GM19372 (cell line): Measurements from ENCODE around the gene CXCR4.
A peak's percentile ranks its signal among the peaks of the same experiment; 100 is the strongest.
"Not testable (repeated sequence)": the region's sequence is repeated elsewhere in the genome, so short reads cannot be mapped to it uniquely, and the experiment has no call there.

Experiments
- ATAC-seq: cut with Tn5 transposase; IDR thresholded peaks from one replicate; pipeline ENCODE4 v1.9.1; 2021; ENCODE audit warnings: mild to moderate bottlenecking, low read depth, moderate library complexity; ENCODE audit not compliant: unreplicated experiment

Gene CXCR4

DNA sequence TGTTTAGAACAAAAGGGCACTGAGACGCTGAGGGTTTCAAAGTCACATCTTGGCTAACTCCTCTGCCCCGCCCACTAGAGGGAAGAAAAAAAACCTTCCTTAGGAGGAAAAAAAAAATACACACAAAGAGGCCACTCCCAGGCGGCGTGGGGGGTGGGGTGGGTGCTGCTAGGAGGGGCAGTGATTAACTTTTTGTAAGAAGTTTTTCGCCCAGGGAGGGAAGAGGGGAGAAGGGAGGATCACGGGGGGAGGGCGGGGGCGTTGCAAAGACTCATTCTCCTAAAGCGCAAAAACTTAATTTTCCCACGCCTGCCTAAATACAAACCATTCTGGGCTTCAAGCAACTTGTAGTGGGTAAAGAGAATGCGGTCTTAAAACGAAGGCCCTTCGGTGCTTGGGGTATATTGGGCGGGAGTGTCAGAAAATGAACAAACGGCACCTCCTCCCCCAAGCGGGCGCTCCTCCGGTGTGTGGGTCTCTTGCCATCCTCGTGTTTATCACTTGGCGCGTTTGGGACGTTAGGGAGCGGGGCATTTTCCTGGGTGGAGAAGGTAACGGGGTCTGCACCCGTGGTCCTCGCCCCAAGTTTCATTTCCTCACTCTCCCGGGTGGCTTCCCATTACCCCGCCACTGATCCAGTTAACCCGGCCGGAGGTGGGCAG lies 1.7 kb downstream of the CXCR4 start:
- ATAC-seq, result peak; percentile 1

GRCh38 chr2:136115183-136115761 lies 2.7 kb downstream of the CXCR4 start:
- no peak for ATAC-seq

DNA sequence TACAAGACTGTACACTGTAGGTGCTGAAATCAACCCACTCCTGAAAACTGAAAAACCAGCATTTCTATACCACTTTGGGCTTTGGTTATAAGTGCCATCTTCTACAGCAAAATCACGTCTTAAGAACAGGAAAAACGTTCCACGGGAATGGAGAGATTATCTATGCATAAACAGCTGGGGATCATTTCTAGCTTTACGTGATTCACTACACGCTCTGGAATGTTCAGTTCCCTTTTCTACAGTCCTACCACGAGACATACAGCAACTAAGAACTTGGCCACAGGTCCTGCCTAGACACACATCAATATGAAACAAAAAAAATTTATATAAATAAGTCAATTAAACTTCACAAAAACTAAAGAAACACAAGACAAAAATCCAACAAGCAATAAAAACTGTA lies 3.6 kb downstream of the CXCR4 start:
- no peak for ATAC-seq

DNA sequence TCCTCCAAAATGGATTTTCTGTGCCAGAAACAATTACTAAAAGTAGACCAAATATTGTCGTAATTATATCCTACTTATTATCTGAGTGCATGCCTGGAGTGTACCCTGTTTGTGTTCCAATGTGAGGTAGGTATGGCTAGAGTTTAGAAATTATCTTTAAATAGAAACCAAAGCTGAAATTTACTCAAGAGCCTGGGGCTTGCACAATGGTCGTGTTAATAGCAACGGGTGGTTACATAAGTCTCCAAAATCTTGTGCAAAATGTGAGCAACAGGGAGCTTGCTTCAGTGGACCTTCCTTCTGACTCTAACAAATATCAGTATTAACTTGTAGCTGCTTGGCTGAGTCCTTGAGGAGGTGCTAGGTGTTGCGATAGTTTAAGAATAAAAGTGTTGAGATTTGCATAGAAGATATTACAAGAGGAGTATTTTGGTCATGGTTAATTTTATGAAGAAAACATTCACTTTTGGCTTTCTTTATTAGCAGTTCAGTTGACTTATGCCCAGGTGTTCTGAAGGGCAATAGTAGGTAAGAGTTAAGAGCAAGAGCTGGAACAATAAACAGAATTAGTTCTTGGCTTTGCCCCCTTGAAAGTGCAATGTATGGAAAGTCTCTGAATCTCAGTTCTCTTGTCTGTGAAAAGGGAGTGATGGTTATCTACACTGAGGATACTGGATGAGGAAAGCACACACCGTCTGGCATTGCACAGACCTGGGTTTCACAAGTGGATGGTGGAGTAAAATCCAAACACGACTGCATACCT lies 4.6 kb downstream of the CXCR4 start:
- no peak for ATAC-seq

DNA sequence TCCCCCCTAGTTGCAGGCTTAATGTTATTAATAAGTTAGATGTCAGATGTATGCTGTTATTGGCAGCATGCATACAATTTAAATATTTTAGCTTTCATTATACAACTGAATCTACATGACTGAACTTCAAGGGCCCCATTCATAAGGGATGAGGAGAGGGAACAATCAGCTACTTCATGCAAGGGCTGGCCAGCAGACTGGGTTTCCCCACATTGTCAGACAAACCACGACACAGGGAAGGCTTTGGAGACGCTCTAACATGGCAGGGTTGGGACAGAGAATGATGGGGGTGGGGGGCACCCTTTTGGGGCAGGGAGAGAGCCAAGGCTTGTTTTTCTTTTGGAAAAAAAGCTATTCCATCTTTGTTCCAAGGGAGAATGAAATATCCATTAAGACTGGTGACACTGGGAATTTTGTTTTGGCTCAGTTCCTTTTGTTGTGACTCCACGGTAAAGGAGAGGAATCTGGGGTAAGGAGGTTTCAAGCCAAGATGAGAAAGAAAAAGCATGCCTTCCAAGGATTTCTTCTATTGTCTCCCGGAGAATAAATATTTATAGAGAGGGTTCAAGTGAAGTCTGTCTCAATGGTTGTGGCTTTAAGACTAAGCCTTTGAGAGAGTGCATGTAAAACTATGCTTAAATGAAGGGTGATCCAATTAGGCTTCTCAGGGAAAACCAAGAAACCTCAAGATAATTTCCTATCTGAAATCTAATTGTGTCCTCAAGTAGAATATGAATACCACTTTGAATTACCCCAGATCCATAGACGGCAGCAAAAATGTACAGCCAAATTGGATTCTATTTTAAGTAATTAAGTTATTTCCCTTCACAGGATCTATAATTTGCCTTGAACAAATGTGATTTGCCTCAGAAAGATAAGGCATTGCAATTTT lies 5.4 kb downstream of the CXCR4 start:
- ATAC-seq, result no peak

DNA sequence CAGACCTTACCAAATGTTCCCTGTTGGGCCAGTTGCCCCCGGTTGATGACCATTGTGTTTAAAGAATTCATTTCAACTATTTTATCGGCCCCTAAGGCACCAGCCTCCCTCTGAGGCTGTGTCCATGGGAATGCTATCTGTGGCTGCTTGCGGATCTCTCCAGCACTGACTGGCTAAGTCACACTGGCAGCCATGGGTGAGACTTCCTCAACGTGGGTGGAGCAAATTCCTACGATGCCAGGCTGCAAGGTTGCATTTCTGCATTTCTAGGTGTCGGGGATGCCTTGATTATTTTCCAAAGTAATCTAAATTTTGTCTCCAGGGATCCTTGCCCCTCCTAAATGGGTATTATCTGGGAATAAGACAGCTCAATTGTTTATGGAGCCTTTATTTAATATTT lies 6.2 kb downstream of the CXCR4 start:
- no peak for ATAC-seq

DNA sequence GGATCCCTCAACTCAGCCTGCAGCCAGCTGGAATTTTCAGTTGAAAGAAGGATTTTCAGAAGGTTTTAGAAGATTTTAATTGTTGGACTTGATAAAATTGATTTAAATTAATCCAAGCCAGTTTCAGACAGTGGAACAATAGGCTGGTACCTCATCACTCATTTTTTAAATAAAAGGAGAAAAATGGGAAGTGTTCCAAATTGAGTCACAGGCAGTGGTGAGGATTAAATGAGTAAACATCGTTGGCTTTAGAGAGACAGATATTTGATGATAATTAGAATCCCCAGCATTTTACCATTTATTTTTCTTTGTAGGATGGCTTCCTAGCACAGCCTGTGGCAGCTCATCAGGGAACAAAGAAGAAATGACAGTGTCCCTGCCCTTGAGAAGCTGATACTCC lies 7.4 kb downstream of the CXCR4 start:
- no peak for ATAC-seq

DNA sequence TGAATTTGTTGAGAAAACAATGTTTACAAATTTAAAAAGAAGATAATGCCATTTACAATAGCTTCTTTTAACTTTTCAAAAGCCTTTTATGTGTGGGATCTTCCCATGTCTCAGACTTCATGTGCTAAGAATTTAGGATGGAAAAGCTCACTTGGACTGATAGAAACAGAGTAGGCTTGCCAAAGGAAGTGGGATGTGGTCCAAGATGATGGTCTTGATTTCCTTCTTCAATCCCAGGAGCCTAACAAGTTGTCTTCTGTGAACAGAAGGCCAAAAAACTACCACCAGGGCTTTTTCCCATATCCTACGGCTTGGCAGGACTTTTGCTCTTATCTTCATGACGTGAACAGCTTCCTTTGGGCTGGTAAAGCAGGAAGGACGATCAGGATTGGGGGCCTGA lies 9.5 kb downstream of the CXCR4 start:
- no peak for ATAC-seq

GRCh38 chr2:136107051-136108033 lies 10.6 kb downstream of the CXCR4 start:
- ATAC-seq, result no peak

- ATAC-seq, result no peak
Measured at GRCh38 chr2:136106505-136106904, 11.4 kb downstream of the CXCR4 start.

DNA sequence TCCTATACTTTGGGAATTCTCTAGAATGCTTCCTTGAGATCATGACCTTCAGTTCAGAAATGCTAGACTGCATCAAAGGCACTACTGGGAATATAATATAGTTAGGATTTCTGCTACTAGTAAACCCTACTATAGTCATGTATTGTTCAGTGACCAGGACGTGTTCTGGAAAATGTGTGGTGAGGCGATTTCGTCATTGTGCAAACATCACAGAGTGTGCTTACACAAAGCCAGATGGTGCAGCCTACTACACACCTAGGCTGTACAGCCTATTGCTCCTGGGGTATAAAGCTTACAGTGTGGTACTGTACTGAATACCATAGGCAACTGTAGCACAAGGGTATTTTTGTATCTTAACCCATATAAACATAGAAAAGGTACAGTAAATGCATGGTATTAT lies 13.0 kb downstream of the CXCR4 start:
- no peak for ATAC-seq

DNA sequence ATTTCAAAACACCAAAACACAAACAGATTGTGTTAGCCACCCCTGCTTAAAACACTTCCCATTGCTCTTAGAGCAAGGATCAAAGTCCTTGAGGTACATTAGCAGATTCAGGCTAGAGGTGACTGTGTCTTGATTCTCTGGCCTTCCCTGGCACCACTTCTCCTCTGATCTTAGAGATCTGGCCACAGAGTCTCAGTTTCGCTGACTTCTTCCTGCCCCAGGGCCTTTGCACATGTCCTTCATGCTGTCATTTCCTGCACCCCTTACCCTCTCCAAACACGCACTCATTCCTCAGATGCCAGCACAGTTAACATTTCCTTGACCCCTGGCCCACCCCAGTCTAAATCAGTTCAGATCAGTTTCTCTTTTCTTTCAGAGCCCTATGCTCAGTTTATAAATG lies 16.9 kb downstream of the CXCR4 start:
- ATAC-seq, result no peak

- ATAC-seq, result no peak
Measured at GRCh38 chr2:136098441-136098840, 19.5 kb downstream of the CXCR4 start.

GRCh38 chr2:136093583-136093982 lies 24.4 kb downstream of the CXCR4 start:
- no peak for ATAC-seq

DNA sequence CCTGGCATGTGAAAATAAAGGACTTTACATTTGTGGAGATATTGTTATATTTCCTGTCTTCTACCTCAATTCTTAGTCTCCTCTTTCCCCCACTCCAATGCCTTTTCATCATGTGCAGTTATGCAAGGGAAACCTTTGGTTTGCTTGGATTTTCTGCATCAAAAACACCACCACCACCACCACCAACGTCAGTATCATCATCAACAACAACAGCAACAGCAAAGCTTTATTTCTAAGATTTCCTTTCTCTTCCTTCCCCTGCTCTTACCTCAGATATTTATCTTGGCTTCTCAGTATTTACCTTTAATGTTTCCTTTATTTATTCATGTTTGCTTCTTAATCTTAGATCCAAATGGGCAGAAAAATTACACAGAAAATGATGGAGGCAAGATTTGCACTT lies 26.1 kb downstream of the CXCR4 start:
- ATAC-seq, result no peak

GRCh38 chr2:136087901-136088460 lies 30.0 kb downstream of the CXCR4 start:
- ATAC-seq, result not testable (repeated sequence)

DNA sequence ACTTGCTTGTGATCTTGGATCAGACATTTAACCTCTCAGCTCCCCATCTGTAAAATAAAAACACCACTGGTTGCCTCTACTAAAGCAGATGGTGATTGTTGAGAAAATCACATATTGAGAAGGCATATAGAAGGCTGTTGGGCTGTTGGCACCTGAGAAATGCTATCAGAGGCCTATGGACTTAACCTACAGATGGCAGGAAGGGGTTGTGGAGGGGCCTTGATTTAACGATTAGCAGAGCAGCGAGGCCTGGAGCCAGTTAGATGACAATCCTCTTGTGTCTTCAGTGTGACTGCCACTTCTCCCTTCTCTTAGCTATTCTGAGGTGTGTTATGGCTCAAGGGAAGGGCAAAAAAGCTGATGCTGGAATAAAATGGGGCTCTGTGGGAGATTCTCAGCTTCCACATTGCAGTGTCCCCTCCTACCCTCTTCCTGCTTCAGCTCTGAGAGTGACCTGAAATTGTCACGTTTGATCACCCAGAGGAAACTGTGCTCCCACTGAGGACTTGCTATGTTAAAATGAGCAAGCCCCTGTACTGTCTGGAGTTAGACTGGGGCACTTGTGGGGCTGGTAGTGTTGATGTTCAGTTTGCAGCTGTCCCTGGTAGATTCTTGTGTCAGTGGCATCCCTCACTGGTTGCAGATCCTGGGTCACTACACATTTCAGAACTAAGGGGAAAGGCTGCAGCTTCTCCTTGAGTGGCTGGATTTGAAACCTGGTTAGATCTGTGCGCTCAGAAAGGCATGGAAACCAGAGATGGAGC lies 31.5 kb downstream of the CXCR4 start:
- no peak for ATAC-seq

GRCh38 chr2:136085453-136086209 lies 32.3 kb downstream of the CXCR4 start:
- ATAC-seq, result no peak
